ENCODE measurements around the gene CCDC154. TPM values are rescaled to one million over a fixed set of nuclear protein-coding genes. Genes with fewer than 3 reads are reported as not detected.

Gene CCDC154
- total and polyA plus RNA-seq, 9 of the 15 experiments (the other 6 are each of a cell fraction or from before 2014, with no cell fraction given), result 0.15 to 1.4 (median 0.20) TPM; not detected in 5

- TF ChIP-seq, protein P1, sequence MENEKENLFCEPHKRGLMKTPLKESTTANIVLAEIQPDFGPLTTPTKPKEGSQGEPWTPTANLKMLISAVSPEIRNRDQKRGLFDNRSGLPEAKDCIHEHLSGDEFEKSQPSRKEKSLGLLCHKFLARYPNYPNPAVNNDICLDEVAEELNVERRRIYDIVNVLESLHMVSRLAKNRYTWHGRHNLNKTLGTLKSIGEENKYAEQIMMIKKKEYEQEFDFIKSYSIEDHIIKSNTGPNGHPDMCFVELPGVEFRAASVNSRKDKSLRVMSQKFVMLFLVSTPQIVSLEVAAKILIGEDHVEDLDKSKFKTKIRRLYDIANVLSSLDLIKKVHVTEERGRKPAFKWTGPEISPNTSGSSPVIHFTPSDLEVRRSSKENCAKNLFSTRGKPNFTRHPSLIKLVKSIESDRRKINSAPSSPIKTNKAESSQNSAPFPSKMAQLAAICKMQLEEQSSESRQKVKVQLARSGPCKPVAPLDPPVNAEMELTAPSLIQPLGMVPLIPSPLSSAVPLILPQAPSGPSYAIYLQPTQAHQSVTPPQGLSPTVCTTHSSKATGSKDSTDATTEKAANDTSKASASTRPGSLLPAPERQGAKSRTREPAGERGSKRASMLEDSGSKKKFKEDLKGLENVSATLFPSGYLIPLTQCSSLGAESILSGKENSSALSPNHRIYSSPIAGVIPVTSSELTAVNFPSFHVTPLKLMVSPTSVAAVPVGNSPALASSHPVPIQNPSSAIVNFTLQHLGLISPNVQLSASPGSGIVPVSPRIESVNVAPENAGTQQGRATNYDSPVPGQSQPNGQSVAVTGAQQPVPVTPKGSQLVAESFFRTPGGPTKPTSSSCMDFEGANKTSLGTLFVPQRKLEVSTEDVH (IDR thresholded peaks at IDR 0.05; ENCODE audit: low read depth, partially characterized antibody), result no peak
- TF ChIP-seq ZNF589 (CRISPR knock-in tag; IDR thresholded peaks at IDR 0.05; ENCODE audit: low read depth) (0 out of 2 replicates have a peak, but pooled peaks have one; percentile 47), ZNF583 (CRISPR knock-in tag; IDR thresholded peaks at IDR 0.05) (peak; percentile 64; the same call in 1 of the 2 replicates), PTRF (tag; IDR thresholded peaks at IDR 0.05) (no peak), ESRRA (IDR thresholded peaks at IDR 0.05; ENCODE audit: borderline replicate concordance, low read depth) (no peak), ZBTB1 (CRISPR knock-in tag; IDR thresholded peaks at IDR 0.05; ENCODE audit: borderline replicate concordance, low read depth) (no peak), GABPB2 (CRISPR knock-in tag; conservative IDR thresholded peaks at IDR 0.05) (no peak), ZNF311 (CRISPR knock-in tag; IDR thresholded peaks at IDR 0.05) (0 out of 2 replicates have a peak, but pooled peaks have one; percentile 26), FOXM1 (IDR thresholded peaks at IDR 0.05; ENCODE audit: low read depth) (no peak), FOXM1 (CRISPR knock-in tag; IDR thresholded peaks at IDR 0.05; ENCODE audit: low read depth) (0 out of 2 replicates have a peak, but pooled peaks have one; percentile 16), OTX1 (CRISPR knock-in tag; IDR thresholded peaks at IDR 0.05) (0 out of 2 replicates have a peak, but pooled peaks have one; percentile 6), RFX5 (IDR thresholded peaks at IDR 0.05; ENCODE audit: low read depth, low read length) (no peak), CCNT2 (IDR thresholded peaks at IDR 0.05; ENCODE audit: borderline replicate concordance, extremely low read depth, insufficient read length, low read depth, low read length) (peak; percentile 58), GATAD2B (IDR thresholded peaks at IDR 0.05; ENCODE audit: borderline replicate concordance) (peak; percentile 67; the same call in 1 of the 2 replicates), POLR2B (IDR thresholded peaks at IDR 0.05; ENCODE audit: low read depth, partially characterized antibody) (peak; percentile 60), NELFE (IDR thresholded peaks at IDR 0.05; ENCODE audit: insufficient read depth, insufficient read length) (no peak), SRF (CRISPR knock-in tag; IDR thresholded peaks at IDR 0.05) (no peak)
- TF ChIP-seq, protein P2, sequence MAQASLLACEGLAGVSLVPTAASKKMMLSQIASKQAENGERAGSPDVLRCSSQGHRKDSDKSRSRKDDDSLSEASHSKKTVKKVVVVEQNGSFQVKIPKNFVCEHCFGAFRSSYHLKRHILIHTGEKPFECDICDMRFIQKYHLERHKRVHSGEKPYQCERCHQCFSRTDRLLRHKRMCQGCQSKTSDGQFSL (CRISPR knock-in tag; IDR thresholded peaks at IDR 0.05), result no peak
- TF ChIP-seq, protein P2 (tag; IDR thresholded peaks at IDR 0.05), result no peak
- TF ChIP-seq, protein P3, sequence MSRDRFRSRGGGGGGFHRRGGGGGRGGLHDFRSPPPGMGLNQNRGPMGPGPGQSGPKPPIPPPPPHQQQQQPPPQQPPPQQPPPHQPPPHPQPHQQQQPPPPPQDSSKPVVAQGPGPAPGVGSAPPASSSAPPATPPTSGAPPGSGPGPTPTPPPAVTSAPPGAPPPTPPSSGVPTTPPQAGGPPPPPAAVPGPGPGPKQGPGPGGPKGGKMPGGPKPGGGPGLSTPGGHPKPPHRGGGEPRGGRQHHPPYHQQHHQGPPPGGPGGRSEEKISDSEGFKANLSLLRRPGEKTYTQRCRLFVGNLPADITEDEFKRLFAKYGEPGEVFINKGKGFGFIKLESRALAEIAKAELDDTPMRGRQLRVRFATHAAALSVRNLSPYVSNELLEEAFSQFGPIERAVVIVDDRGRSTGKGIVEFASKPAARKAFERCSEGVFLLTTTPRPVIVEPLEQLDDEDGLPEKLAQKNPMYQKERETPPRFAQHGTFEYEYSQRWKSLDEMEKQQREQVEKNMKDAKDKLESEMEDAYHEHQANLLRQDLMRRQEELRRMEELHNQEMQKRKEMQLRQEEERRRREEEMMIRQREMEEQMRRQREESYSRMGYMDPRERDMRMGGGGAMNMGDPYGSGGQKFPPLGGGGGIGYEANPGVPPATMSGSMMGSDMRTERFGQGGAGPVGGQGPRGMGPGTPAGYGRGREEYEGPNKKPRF (IDR thresholded peaks at IDR 0.05; ENCODE audit: low read depth, low read length), result no peak
- TF ChIP-seq, protein P4, sequence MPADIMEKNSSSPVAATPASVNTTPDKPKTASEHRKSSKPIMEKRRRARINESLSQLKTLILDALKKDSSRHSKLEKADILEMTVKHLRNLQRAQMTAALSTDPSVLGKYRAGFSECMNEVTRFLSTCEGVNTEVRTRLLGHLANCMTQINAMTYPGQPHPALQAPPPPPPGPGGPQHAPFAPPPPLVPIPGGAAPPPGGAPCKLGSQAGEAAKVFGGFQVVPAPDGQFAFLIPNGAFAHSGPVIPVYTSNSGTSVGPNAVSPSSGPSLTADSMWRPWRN (IDR thresholded peaks at IDR 0.05; ENCODE audit: low read depth), result peak; percentile 63; the same call in 1 of the 2 replicates
These were observed 48.8 kb upstream of the CCDC154 start, which contains the start of gene TELO2 (continued) for GRCh38 chr16:1492923-1493745.
